ENCODE data around the gene ADAMTS2.

- TF ChIP-seq EZH2 (IDR thresholded peaks at IDR 0.05; ENCODE audit: low read length, missing control alignments): no peak
- TF ChIP-seq, protein P1, sequence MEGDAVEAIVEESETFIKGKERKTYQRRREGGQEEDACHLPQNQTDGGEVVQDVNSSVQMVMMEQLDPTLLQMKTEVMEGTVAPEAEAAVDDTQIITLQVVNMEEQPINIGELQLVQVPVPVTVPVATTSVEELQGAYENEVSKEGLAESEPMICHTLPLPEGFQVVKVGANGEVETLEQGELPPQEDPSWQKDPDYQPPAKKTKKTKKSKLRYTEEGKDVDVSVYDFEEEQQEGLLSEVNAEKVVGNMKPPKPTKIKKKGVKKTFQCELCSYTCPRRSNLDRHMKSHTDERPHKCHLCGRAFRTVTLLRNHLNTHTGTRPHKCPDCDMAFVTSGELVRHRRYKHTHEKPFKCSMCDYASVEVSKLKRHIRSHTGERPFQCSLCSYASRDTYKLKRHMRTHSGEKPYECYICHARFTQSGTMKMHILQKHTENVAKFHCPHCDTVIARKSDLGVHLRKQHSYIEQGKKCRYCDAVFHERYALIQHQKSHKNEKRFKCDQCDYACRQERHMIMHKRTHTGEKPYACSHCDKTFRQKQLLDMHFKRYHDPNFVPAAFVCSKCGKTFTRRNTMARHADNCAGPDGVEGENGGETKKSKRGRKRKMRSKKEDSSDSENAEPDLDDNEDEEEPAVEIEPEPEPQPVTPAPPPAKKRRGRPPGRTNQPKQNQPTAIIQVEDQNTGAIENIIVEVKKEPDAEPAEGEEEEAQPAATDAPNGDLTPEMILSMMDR (conservative IDR thresholded peaks at IDR 0.05 in 1 of 2, IDR thresholded peaks at IDR 0.05 in 1 of 2; ENCODE audit: low read depth in 1 of 2, low read length in 2 of 2): no peak
Observed at GRCh38 chr5:179259731-179260323, 85.4 kb downstream of the ADAMTS2 start.
